Stimulated activated CD4-positive, alpha-beta T cell treated with anti-CD3 and anti-CD28 coated beads, Interleukin-2, amount 100 ng/mL, for 24 hours (primary cell): ENCODE measurements around the gene NEMP1.
"Not testable (repeated sequence)": the region's sequence is repeated elsewhere in the genome, so short reads cannot be mapped to it uniquely, and the experiment has no call there.

Experiments used
- DNase-seq, 2 donors: peaks; one replicate each; pipeline ENCODE4 v3.0.0-alpha.2; 2020

Gene NEMP1

DNA sequence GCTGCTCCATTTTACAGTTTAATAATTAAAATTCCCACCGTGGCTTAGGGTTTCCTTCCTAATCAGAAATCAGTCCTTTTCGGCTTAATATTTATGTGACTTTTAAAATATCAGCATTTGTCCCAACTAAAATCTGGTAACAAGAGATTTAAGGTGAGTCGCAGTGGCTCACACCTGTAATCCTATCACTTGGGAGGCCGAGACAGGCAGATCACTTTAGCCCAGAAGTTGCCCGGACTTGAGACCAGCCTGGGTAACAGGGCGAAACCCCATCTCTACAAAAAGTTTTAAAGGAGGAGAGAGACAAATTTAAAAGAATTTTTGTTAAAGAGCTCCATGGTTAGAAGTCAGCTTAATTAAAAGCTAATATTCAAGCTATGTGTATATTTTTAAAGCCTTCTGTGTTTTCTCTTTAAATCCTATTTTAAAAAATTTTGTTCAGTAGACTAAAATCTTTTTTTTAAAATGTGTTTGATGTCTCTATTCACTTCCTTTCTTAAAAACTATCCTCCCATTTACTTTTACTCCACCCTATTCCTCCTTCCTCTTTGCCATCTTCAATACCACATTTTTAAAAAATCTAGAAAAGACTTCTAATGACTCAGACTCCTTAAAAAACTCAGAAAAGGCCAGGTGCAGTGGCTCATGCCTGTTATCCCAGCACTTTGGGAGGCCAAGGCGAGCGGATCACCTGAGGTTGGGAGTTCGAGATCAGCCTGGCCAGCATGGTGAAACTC is 58.4 kb downstream of the NEMP1 start:
- no peak for DNase-seq

DNA sequence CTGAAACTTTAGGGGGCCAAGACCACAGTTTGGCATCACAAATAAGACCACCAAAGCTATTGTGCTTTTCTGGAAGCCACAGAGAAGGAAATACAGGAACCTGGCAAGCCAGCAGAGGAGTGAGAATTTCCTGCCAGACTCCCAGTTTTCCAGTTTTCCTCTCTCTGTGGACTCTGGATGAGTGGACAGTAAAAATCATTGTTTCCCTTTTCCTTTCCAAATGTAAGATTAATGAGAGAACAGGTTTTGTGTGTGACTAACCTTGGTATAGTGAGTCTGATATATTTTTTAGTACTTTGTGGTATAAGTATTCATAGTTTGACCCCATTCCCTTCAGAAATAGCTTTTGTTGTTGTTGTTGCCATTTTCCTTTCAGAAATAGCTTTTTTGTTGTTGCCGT is 59.7 kb downstream of the NEMP1 start:
- DNase-seq: no peak

DNA sequence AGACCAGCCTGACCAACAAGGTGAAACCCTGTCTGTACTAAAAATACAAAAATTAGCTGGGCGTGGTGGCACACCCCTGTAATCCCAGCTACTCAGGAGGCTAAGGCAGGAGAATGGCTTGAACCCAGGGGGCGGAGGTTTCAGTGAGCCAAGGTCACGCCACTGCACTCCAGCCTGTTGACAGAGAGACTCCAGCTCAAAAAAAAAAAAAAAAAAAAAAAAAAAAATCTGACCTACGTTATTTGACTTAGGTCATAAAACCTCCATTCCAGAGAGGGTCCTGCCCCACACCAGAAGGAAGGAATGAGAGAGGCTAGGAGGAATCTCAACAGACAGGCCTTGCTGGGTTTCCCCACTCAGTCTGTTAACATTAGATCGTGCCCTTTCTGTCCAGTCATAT is 60.2 kb downstream of the NEMP1 start:
- DNase-seq: not testable (repeated sequence)

DNA sequence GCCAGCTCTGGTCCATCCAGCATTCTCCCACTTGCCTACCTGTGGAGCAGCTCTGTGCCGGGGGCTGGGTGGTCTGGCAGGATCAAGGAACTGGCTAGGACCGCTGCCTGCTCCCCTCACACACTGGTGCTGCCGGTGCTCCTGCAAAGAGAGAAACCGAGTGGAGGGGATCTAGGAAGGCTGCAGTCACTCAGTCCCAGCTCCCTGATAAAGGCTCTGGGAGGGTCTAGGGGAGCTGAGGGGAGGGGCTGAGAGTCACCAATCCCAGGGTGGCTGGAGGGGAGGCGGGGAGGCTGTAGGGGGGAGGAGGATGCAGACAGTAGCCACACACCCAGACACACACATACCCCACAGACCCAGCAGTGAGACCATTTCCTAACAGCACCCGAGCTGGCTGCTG is 62.2 kb downstream of the NEMP1 start, which contains the start of gene TAC3:
Gene TAC3, minus strand, starts transcription at position 182 of the 400 bp plus-strand sequence. CDS start 732 bp downstream, outside the sequence.
- no peak for DNase-seq

DNA sequence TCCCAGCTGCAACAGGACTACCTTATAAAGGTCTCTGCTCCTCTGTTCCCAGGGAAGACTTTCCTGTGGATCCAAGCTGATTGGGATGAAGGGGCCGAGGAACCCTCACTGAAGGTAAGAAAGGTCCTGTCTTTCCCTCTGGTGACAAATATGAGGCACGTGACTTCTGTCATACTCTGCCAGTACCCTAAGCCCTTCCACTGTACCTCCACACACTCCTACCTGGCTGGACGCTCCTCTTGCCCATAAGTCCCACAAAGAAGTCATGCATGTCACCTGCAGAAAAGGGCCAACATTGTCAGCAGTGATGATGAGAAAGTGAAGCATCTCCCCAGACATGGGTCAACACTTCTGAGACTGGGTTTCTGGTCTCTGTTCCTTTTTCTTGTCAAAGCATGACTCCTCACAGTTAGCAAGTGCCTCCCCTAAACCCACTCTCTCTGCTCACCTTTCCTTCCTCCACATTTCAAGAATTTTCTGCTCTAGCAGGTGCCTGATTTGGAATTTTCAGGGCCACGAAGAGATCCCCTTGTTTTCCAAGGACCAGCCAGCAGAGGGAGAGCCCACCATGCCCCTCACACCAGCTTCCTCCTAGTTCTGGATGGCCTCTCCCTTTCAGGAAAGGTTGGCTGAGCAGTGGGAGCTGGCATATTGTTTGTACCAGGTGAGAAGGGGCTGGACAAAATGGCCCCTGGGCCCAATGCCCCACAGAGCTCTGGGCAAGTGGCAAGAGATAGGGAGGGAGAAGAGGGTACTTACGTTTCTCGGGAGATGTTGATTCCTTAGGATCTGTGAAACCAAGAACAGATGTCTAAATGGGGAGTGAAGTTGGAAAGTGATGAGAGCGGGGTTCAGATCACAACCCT is 65.8 kb downstream of the NEMP1 start:
- DNase-seq: no peak

DNA sequence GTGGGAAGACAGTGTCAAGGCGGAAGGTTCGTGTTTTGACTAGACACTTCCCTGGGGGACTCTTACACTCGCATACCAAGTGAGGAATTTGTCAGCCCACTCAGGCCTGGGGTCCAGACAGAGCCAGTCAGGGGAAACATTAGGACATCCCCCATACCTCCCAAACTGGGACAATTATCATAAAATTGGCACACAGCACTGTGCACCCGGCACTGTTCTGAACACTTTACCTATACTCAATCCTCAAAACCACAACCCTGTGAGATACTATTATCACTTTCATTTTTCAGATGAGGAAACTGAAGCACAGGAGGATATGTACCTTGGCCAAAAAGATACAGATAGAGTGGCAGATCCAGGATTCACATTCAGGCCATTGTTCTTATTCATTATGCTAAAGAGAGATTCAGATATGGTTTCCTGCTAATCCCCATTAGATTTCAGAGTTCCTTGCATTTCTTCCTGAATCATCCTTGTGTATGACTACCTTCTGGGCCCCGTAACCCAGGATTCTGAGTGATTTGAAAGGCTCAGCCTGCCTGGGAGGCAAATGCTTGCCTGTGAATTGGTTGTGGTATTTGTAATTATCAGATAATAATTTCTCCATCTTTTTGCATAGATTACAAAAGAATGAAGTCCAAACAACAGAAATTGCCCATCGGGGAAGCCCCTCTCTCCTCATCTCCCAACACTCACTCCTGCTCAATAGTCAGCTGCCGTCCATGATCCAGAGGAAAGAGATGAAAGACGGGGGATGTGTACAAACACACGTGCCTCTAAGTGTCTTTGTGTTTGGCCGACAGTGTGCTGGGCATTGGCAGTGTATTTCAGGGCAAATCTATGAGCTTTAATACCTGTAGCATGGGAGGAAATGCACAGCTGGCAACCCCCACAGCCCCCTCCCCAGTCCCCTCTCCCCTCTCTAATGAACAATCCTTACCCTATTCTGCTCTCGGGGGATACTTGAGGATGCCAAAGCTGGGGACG is 66.9 kb downstream of the NEMP1 start:
- DNase-seq: peak in 1 of 2 donors; percentile 32

DNA sequence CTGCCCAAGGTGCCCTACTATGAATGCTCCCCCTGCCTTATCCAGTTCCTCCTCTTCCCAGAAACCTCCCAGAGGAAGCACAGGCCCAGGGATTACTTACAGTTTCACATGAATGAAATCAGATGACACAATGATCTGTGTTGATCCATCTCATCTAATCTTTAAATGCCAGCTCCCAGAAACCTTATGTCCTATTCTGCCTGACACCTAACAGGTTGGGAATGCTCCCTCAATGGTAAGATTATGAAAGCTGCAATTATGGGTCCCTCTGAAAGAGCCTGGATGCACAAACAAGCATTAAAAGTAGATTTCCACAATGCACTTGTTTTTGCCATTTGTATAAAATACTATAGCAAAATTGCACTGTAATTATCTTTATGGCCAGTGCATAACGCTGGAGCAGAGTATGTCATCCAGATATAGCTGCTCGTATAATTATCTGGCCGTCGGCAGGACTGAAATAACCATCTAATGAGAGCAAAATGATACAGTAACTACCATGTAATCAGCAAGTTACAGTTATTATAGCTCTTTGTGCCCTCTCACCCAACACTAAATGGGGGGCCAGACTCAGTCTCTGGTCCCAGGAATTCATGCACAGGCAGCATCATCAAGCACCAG is 67.9 kb downstream of the NEMP1 start:
- no peak for DNase-seq

DNA sequence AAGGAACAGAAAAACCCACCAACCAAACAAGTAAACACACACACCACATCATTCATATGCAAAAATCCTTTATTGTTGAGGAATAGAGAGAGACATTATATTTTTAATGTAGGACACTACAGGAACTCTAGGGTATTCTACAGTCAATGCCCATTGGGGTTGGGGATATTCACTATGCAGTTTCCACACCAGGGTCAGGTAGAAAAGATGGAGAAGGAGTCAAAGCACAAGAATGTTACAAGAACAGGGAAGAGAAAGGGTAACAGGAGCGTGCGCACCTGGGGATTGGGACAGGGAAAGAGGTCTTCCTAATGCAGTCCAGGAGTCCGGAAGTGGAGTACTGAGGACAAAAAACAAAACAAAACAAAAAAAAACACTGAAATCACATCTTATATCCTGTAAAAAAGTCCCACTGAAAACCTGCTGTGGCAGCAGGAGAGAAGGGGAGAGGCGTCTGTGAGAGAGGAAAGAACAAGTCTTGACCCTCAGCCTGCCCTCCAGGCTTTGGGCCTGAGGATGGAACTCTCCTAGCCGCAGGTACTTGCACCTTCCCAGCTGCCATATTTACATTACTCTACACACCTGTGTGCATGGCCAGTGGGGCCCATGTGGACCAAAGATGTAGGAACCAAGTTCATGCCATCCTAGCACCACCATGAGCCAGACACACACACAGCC is 68.5 kb downstream of the NEMP1 start:
- no peak for DNase-seq

DNA sequence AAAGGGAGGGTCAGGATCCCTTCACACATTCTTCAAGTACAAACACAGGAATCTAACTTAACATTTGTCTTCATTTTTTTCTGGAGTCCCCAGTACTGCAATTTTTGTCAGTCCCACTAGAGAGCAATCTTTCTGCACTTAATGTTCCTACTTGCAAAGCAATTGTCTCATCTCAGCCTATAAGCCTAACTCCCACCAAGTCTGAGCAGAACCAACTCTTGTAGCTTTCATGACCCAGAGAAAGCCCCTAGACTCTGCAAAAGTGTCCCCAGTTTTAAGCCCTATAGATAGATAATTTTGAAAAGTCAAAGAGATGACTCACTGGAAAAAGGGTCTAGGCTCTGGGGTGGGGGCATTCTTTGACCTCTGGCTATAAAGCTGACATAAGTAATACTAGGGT is 70.4 kb downstream of the NEMP1 start:
- no peak for DNase-seq

DNA sequence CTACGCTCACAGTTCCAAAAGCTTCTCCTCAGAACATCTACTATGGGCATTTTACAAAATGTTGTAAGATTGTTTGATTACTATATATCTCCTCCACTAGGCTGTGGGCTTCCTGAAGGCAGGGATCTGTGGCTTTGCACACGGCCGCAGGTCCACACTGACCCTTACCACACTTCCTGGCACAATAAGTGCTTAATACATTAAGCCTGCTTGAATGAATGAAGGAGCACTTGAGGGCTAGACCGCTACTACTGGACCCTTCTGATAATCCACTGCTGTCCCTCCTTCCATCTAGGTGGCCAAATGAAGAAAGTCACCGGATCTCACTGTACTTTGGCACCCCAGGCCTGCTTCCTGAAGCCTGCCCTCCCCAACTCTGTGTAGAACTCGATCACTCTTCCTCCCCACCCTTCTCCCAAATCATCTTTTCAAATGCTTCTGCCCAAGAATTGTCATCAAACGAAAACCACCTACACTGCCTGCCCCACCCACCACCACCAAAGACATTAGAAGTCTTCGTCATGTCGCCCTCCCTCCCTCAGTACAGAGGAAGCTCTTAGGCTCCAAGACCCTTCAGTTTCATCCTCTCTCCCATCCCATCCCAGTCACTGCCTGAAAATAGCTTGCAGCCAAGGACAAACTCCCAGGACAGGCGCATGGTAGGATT is 71.6 kb downstream of the NEMP1 start:
- peak; percentile 39 to 44 for DNase-seq

DNA sequence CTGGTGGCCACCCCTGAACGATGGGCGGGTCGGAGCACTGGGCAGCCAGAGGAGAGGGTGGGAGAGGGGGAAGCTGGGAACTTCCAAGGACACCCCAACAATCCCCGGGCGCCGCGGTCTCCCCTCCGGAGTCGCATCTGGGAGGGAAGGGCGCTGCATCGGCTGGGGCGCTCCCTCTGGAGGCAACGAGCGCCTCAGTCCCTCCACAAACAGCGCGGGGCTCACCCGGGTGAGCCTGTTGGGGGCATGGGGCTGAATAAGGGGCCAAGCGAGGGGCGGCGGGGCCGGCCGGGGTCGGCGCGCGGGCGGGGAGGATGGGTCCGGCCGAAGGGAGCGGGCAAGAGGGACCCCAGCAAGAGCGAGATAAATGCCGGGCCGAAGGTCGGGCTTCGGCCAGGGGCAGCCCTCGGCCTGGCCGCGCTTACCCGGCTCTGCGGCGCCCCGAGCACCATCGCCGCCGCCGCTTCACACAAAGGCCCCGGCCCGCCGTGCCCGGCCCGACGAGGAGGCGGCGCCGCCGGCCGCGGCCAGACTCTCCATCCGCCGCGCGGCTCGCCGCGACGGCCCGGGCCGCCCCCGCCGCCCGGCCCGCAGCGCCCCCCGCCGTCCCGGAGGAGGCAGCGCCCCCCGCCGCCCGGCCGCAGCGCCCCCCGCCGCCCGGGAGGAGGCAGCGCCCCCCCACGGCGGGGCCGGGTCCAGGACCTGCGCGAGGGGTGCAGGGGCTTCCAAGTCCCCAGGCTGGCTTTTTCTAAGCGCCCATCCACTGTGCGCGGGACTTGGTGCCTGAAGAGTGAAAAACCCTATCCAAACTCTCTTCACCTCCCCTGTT is 72.4 kb downstream of the NEMP1 start, which contains the start of gene ZBTB39:
Gene ZBTB39, minus strand, starts transcription at position 567 of the 829 bp plus-strand sequence. CDS start 1,629 bp downstream, outside the sequence.
- peak; percentile 70 to 71 for DNase-seq
